Kidney (tissue), 14 donors: ENCODE results near the gene MLANA. TPM values are rescaled to one million over a fixed set of nuclear protein-coding genes. Genes with fewer than 3 reads are reported as not detected.

Source experiments
- DNase-seq, 5 donors: peaks; one replicate each; pipeline ENCODE4 v3.0.0-alpha.2; 2013 to 2020
- FAIRE-seq: peaks from 2 replicates; lab custom pipeline; 2012; peaks lifted over from hg19 to GRCh38; lab: Jason Lieb, UNC
- H3K27ac ChIP-seq, 2 donors: one replicate each; pipeline ENCODE4 v1.7.0; 2013; ENCODE audit warnings: low read depth in 2 of 2, low read length in 2 of 2, inconsistent platforms in 1 of 2
- H3K27me3 ChIP-seq: one replicate; pipeline ENCODE4 v1.7.1; 2013; ENCODE audit warnings: low read length, inconsistent platforms; ENCODE audit not compliant: control insufficient read depth, insufficient read depth
- H3K36me3 ChIP-seq, 3 donors: one replicate each; pipeline versions ENCODE4 v1.7.0 to v1.7.1; 2013; ENCODE audit warnings: low read length in 3 of 3, control low read depth in 1 of 3, inconsistent platforms in 1 of 3; ENCODE audit not compliant: insufficient read depth in 3 of 3, control insufficient read depth in 2 of 3
- H3K4me1 ChIP-seq, 3 donors: one replicate each; pipeline versions ENCODE4 v1.7.0 to v1.7.1; 2013; ENCODE audit warnings: low read length in 3 of 3, inconsistent platforms in 1 of 3, low read depth in 1 of 3; ENCODE audit not compliant: control insufficient read depth in 2 of 3, insufficient read depth in 2 of 3
- H3K4me3 ChIP-seq, 3 donors: one replicate each; pipeline versions ENCODE4 v1.7.0 to v1.8.1; 2013; ENCODE audit warnings: low read length in 3 of 3, control low read depth in 1 of 3, inconsistent platforms in 1 of 3
- H3K9ac ChIP-seq, 3 donors: one replicate each; pipeline versions ENCODE4 v1.7.0 to v1.7.1; 2013; ENCODE audit warnings: low read length in 3 of 3, control low read depth in 1 of 3, inconsistent platforms in 1 of 3
- H3K9me3 ChIP-seq, 3 donors: one replicate each; pipeline versions ENCODE4 v1.7.0 to v1.7.1; 2013; ENCODE audit warnings: low read length in 3 of 3, control low read depth in 1 of 3, inconsistent platforms in 1 of 3; ENCODE audit not compliant: control insufficient read depth in 2 of 3, insufficient read depth in 1 of 3
- CTCF ChIP-seq: IDR thresholded peaks from 3 replicates; pipeline ENCODE4 v1.5.1; 2012; ENCODE audit warnings: mild to moderate bottlenecking, moderate library complexity, borderline replicate concordance; ENCODE audit not compliant: insufficient read depth; ENCODE audit errors: extremely low read depth
- intact Hi-C: fragments of 100-400 bp; cut with DNase I; formaldehyde crosslinking; loops from one replicate; pipeline ENCODE4 v1.11.1; 2022
- polyA plus RNA-seq: library from polyadenylated mRNA; stranded (reverse); fragments of 350-450 nt; fragmentation: Illumina TruSeq; extraction: RNeasy Lipid Tissue Mini Kit (QIAGEN cat#74804); gene quantifications from one replicate; pipeline ENCODE4 v1.2.3, GENCODE V29; 2014; ENCODE audit warnings: low read depth, low replicate concordance; ENCODE audit not compliant: insufficient read depth
- total RNA-seq: library from RNA; stranded (reverse); fragmentation: NEBNext Ultra II Directional; extraction: Animal tissue kit (Norgen Biotek cat#: 25700); gene quantifications from one replicate; pipeline ENCODE4 v1.2.1, GENCODE V29; 2021
- donor health status: control.
- donor health status: control.
- donor health status: control.
- donor health status: control.
- donor health status: control.
- donor health status: DM: yes; HTN: yes; CAD: no.
- donor health status: Normal renal cell carcinoma (clear cell type).

MLANA gene
- total and polyA plus RNA-seq, 2 donors from 2014 or later, result not detected

- H3K9me3 ChIP-seq, result no peaks in the 10 kb centered on the region
- DNase-seq (peak; percentile 73 to 93 (median 83)), FAIRE-seq (no peak)
- peaks cover 13 to 25% (median 22%) of the 10 kb centered on the region in 3 donors for H3K4me1 ChIP-seq
- peak overlapping the region; percentile 54 to 88 for H3K27ac ChIP-seq
- intact Hi-C loops, result no loop called here
- no peaks in the 10 kb centered on the region for H3K27me3 ChIP-seq
- no peak overlapping the region for H3K4me3 ChIP-seq
- H3K9ac ChIP-seq, result no peak overlapping the region
- no peaks in the 10 kb centered on the region for H3K36me3 ChIP-seq
- no peak for TF ChIP-seq CTCF
These were observed 46.8 kb upstream of the MLANA start for GRCh38 chr9:5843794-5844471.

- FAIRE-seq (no peak), DNase-seq (no peak)
- H3K36me3 ChIP-seq, result no peaks in the 10 kb centered on the region
- H3K9ac ChIP-seq, result no peak overlapping the region
- no peaks in the 10 kb centered on the region for H3K9me3 ChIP-seq
- intact Hi-C loops, result no loop called here
- no peak for TF ChIP-seq CTCF
- H3K4me3 ChIP-seq, result no peak overlapping the region
- peak overlapping the region in 1 of 2 donors; percentile 88 for H3K27ac ChIP-seq
- H3K27me3 ChIP-seq, result no peaks in the 10 kb centered on the region
- H3K4me1 ChIP-seq, result peaks cover 13 to 21% (median 14%) of the 10 kb centered on the region in 3 donors
These were observed 45.5 kb upstream of the MLANA start for GRCh38 chr9:5845157-5845531.

GRCh38 chr9:5846096-5846495 lies 44.6 kb upstream of the MLANA start:
- Histone ChIP-seq H3K4me1 (peaks cover 10 to 16% (median 13%) of the 10 kb centered on the region in 3 donors), H3K27me3 (no peaks in the 10 kb centered on the region), H3K9ac (no peak overlapping the region), H3K36me3 (no peaks in the 10 kb centered on the region), H3K9me3 (no peaks in the 10 kb centered on the region), H3K27ac (peak overlapping the region in 1 of 2 donors; percentile 2), H3K4me3 (no peak overlapping the region)
- intact Hi-C loops, result no loop called here
- FAIRE-seq, result no peak
- TF ChIP-seq CTCF, result no peak
- DNase-seq, result no peak
